HFFc6 (cell line): ENCODE data around the gene GNAT3. TPM values are rescaled to one million over a fixed set of nuclear protein-coding genes. Genes with fewer than 3 reads are reported as not detected.
A peak's percentile ranks its signal among the peaks of the same experiment; 100 is the strongest.

Experiments
- DNase-seq: peaks from one replicate; pipeline ENCODE4 v3.0.0-alpha.2; 2018
- H3K27ac Mint-ChIP-seq: 2 replicates; pipeline ENCODE4 v1.8.0; 2020; ENCODE audit warnings: mild to moderate bottlenecking, mixed read lengths
- H3K27me3 Mint-ChIP-seq: 2 replicates; pipeline ENCODE4 v1.8.0; 2021; ENCODE audit warnings: mild to moderate bottlenecking, moderate library complexity, mixed read lengths; ENCODE audit not compliant: insufficient read depth
- H3K36me3 Mint-ChIP-seq: 2 replicates; pipeline ENCODE4 v1.8.0; 2021; ENCODE audit warnings: low read depth, mixed read lengths
- H3K4me1 Mint-ChIP-seq: 2 replicates; pipeline ENCODE4 v1.8.0; 2020; ENCODE audit warnings: low read depth, mixed read lengths
- H3K4me3 Mint-ChIP-seq: 2 replicates; pipeline ENCODE4 v1.8.0; 2020; ENCODE audit warnings: mild to moderate bottlenecking, moderate library complexity, mixed read lengths
- H3K9me3 Mint-ChIP-seq: 2 replicates; pipeline ENCODE4 v1.8.0; 2020; ENCODE audit warnings: mild to moderate bottlenecking, mixed read lengths
- CTCF ChIP-seq: fragments of 200-600 bp; sonication (generic); IDR thresholded peaks from 2 replicates; pipeline ENCODE4 v1.5.0; 2021; ENCODE audit warnings: antibody characterized with exemption, mild to moderate bottlenecking
- long read RNA-seq: library from polyadenylated mRNA; unstranded; transcript quantifications from one replicate; pipeline ENCODE4 v2.0.0, GENCODE V29; 2019
- total RNA-seq, 6 experiments: library from RNA; stranded (reverse); fragmentation: NEBNext Ultra II Directional; extraction: Animal tissue kit (Norgen Biotek cat#: 25700); gene quantifications; 2 replicates in 1 of 6; 3 replicates in 5 of 6; pipeline ENCODE4 v1.2.3, GENCODE V29; 2021

GNAT3 gene
- total RNA-seq: under 1 TPM in 1 of 6 experiments, not detected in 5; 0.26 TPM
- long read RNA-seq, partial matches to known transcripts: 0 of 2 reads
- long read RNA-seq, other reads (novel, unspliced or antisense): 2 of 2 reads

DNA sequence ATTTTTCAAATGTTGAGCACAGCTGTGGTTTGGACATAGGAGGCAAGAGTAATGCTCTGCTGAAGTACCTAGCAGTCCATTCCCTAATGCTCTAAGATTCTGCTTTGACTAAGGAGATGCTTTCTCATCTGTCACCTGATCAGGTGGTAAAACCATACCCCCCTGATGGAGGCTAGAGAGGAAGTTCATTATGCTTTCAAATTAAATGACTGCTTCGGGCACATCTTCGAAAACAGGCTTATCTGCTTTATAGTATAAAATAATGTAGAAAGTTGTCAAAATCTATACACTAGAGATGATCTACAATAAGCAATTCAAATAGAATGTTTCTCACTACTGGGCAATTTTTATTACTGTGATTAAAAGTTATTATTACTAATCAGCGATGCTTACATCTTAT is at the start of gene GNAT3:
Gene GNAT3 (minus strand): TSS at position 101 of the 400 bp plus-strand sequence. CDS start 138 bp downstream, outside the sequence.
- DNase-seq: no peak
- Mint-ChIP-seq H3K9me3 (no peaks in the 10 kb centered on the region), H3K4me1 (peaks cover 25% of the 10 kb centered on the region), H3K27me3 (no peaks in the 10 kb centered on the region; the same call in 1 of the 2 replicates), H3K27ac (no peak within 1 kb of the TSS), H3K4me3 (no peak within 1 kb of the TSS), H3K36me3 (no peaks in the 10 kb centered on the region)
- no peak for TF ChIP-seq CTCF

GRCh38 chr7:80558116-80558515 is 46.3 kb upstream of the GNAT3 start:
- H3K27ac Mint-ChIP-seq: no peak overlapping the region
- TF ChIP-seq CTCF: no peak
- H3K4me1 Mint-ChIP-seq: peaks cover 18% of the 10 kb centered on the region
- DNase-seq: no peak
- H3K9me3 Mint-ChIP-seq: peaks cover 49% of the 10 kb centered on the region
- peaks cover 49% of the 10 kb centered on the region for H3K36me3 Mint-ChIP-seq
- H3K4me3 Mint-ChIP-seq: no peak overlapping the region
- no peaks in the 10 kb centered on the region for H3K27me3 Mint-ChIP-seq

GRCh38 chr7:80552031-80552694 is 40.3 kb upstream of the GNAT3 start:
- Mint-ChIP-seq H3K36me3 (no peaks in the 10 kb centered on the region; the same call in 1 of the 2 replicates), H3K27ac (peak overlapping the region; percentile 67), H3K4me1 (peaks cover 63% of the 10 kb centered on the region), H3K9me3 (no peaks in the 10 kb centered on the region), H3K27me3 (no peaks in the 10 kb centered on the region), H3K4me3 (no peak overlapping the region)
- peak; percentile 76 for DNase-seq
- no peak for TF ChIP-seq CTCF

DNA sequence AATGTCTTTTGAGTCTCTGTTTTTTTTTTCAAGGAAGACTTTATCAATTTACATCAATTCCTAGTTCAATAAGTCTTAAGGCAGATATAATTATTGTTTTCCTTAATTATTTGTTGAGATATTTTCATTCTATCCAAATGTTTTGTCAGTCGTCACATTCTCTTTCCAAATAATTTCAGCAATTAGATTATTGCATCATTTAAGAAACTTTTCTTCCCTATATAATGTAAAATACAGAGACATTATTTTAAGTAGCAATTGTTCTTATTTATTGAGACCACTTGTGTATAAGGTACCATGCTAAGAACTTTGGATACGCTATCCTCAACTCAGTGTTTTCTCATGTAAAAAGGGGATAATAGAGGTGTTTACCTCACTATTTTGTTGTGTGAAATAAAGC is 38.1 kb upstream of the GNAT3 start:
- DNase-seq: no peak
- Mint-ChIP-seq H3K9me3 (peaks cover 16% of the 10 kb centered on the region), H3K27me3 (no peaks in the 10 kb centered on the region)

DNA sequence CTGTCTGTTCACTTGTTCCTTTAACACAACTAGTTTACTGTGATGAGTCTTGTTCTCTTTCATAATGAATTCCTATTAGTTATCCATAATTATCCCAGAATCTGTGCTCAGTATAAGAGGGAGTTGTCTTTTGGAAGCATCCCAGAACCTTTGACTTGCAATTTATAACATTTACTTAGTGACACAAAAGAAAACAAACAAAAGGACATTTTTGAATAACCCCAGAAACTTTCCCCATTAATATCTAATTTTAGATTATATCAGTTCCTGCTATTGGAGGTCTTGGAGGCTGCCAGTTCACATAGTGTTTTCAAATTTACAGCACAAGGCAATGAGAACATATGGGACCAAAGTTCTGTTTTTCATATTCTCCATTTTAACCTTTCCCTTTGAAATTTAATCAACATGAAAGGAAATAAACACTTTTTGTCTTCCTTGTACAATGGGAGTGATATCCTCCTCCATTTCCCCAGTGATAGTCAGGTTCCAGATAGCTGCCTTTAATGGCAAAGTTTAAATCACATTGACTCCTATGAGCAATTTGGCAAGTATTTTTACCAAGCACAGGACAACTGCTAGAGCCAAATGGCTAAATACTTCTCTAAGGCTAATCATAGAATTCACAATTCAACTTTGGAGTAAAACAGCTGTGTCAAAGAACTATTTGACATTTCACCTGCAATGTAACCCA is 37.1 kb upstream of the GNAT3 start:
- Mint-ChIP-seq H3K27me3 (no peaks in the 10 kb centered on the region), H3K4me1 (peaks cover 58% of the 10 kb centered on the region), H3K9me3 (peaks cover 26% of the 10 kb centered on the region), H3K36me3 (peaks cover 28% of the 10 kb centered on the region), H3K27ac (peak overlapping the region; percentile 62; the same call in 1 of the 2 replicates), H3K4me3 (no peak overlapping the region)
- TF ChIP-seq CTCF: no peak
- peak; percentile 18 for DNase-seq

More for the DNA sequence above, 38.1 kb upstream of the GNAT3 start:
- H3K4me1 Mint-ChIP-seq: peaks cover 56% of the 10 kb centered on the region
- H3K4me3 Mint-ChIP-seq: no peak overlapping the region
- TF ChIP-seq CTCF: no peak
- H3K36me3 Mint-ChIP-seq: peaks cover 18% of the 10 kb centered on the region
- no peak overlapping the region for H3K27ac Mint-ChIP-seq
